Progenitor cell of endocrine pancreas (in vitro differentiated cells): Measurements from ENCODE around the gene PTTG2. TPM values are rescaled to one million over a fixed set of nuclear protein-coding genes. Genes with fewer than 3 reads are reported as not detected.

Source experiments
- DNase-seq: peaks from one replicate; pipeline ENCODE4 v3.0.0; 2021; ENCODE audit warnings: low spot score; ENCODE audit not compliant: unreplicated experiment
- H3K27ac Mint-ChIP-seq: 2 replicates; pipeline ENCODE4 v1.8.0; 2021; ENCODE audit warnings: mild to moderate bottlenecking, moderate library complexity, mixed read lengths
- H3K27me3 Mint-ChIP-seq: 2 replicates; pipeline ENCODE4 v1.8.0; 2021; ENCODE audit warnings: mixed read lengths
- H3K36me3 Mint-ChIP-seq: 2 replicates; pipeline ENCODE4 v1.8.0; 2022; ENCODE audit warnings: mixed read lengths; ENCODE audit not compliant: insufficient read depth
- H3K4me1 Mint-ChIP-seq: 2 replicates; pipeline ENCODE4 v1.8.0; 2021; ENCODE audit warnings: low read depth, mixed read lengths
- H3K4me3 Mint-ChIP-seq: 2 replicates; pipeline ENCODE4 v1.8.0; 2021; ENCODE audit warnings: low read depth, mild to moderate bottlenecking, moderate library complexity, mixed read lengths
- H3K9me3 Mint-ChIP-seq: 2 replicates; pipeline ENCODE4 v1.8.0; 2021; ENCODE audit warnings: low read depth, mixed read lengths
- total RNA-seq: library from RNA; stranded (reverse); gene quantifications from 2 replicates; pipeline ENCODE4 v1.2.1, GENCODE V29; 2021
- TF ChIP-seq, protein P1 (sequence below): fragments of 200-600 bp; sonication (generic); IDR thresholded peaks from one replicate; pipeline ENCODE4 v1.5.0; 2021; ENCODE audit warnings: antibody characterized with exemption, mild to moderate bottlenecking; ENCODE audit not compliant: unreplicated experiment

PTTG2 gene
- total RNA-seq, 1 donor from 2014 or later = not detected

DNA sequence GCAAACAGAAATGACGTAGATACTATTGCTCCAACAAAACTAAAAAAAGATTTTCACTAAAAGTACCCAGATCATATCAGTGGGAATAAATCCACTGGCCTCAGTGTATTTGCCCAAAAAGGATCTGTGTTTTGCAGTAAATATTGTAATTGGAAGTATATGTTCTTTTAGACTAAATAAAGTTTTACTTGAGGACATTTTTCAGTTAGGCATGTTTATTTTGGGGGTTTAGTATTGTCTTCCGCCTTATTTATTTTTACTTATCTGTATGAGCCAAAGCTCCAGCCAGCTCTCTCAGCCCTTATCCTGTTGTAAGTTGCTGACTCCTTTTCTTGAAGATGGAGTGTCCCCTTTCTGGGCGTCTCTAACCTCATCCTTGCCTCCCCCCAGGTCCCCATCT, 49.8 kb downstream of the PTTG2 start:
- peaks cover 24% of the 10 kb centered on the region for H3K4me1 Mint-ChIP-seq
- no peaks in the 10 kb centered on the region for H3K9me3 Mint-ChIP-seq
- no peaks in the 10 kb centered on the region for H3K27me3 Mint-ChIP-seq
- peaks cover 6% of the 10 kb centered on the region for H3K36me3 Mint-ChIP-seq
- H3K27ac Mint-ChIP-seq = no peak overlapping the region
- DNase-seq = no peak
- TF ChIP-seq, protein P1, sequence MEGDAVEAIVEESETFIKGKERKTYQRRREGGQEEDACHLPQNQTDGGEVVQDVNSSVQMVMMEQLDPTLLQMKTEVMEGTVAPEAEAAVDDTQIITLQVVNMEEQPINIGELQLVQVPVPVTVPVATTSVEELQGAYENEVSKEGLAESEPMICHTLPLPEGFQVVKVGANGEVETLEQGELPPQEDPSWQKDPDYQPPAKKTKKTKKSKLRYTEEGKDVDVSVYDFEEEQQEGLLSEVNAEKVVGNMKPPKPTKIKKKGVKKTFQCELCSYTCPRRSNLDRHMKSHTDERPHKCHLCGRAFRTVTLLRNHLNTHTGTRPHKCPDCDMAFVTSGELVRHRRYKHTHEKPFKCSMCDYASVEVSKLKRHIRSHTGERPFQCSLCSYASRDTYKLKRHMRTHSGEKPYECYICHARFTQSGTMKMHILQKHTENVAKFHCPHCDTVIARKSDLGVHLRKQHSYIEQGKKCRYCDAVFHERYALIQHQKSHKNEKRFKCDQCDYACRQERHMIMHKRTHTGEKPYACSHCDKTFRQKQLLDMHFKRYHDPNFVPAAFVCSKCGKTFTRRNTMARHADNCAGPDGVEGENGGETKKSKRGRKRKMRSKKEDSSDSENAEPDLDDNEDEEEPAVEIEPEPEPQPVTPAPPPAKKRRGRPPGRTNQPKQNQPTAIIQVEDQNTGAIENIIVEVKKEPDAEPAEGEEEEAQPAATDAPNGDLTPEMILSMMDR = no peak
- H3K4me3 Mint-ChIP-seq = no peak overlapping the region

Other genes starting within 250 kb of the PTTG2 start
- 25.9 and 31.9 TPM in 2 replicates for gene PGM2, start 133.7 kb upstream of the PTTG2 start, total RNA-seq
- 120 and 138 TPM in 2 replicates for gene TBC1D1, start 69.3 kb upstream of the PTTG2 start, total RNA-seq